Heart right ventricle (tissue), 16 donors: ENCODE measurements around the gene PRIMPOL. TPM values are rescaled to one million over a fixed set of nuclear protein-coding genes. Genes with fewer than 3 reads are reported as not detected.

Source experiments
- ATAC-seq, 8 donors: fragments of 200-7000 bp; cut with Tn5 transposase; one replicate each; pipeline ENCODE4 v1.9.1; 2020; ENCODE audit warnings: mild to moderate bottlenecking in 8 of 8, moderate library complexity in 8 of 8, moderate number of reproducible peaks in 1 of 8
- DNase-seq, 2 donors: peaks; one replicate each; pipeline ENCODE4 v3.0.0-alpha.2; 2020
- H3K27ac ChIP-seq, 10 donors: fragments of 200-600 bp; sonication (generic) in 2 of 10; one replicate each; pipeline versions ENCODE4 v1.5.0 to v1.8.0; 2020 to 2022; ENCODE audit warnings: mild to moderate bottlenecking in 3 of 10
- H3K27me3 ChIP-seq, 7 donors: fragments of 200-600 bp; one replicate each; pipeline ENCODE4 v1.8.0; 2021 to 2022; ENCODE audit warnings: mild to moderate bottlenecking in 2 of 7
- H3K36me3 ChIP-seq, 9 donors: fragments of 200-600 bp; sonication (generic) in 1 of 9; one replicate each; pipeline versions ENCODE4 v1.5.0 to v1.8.0; 2020 to 2022; ENCODE audit warnings: mild to moderate bottlenecking in 2 of 9
- H3K4me1 ChIP-seq, 9 donors: fragments of 200-600 bp; sonication (generic) in 1 of 9; one replicate each; pipeline versions ENCODE4 v1.5.0 to v1.8.0; 2020 to 2022; ENCODE audit warnings: mild to moderate bottlenecking in 4 of 9
- H3K4me3 ChIP-seq, 10 donors: fragments of 200-600 bp; sonication (generic) in 2 of 10; one replicate each; pipeline versions ENCODE4 v1.5.0 to v1.8.0; 2020 to 2022; ENCODE audit warnings: mild to moderate bottlenecking in 7 of 10, moderate library complexity in 2 of 10
- H3K9me3 ChIP-seq, 11 donors: fragments of 200-600 bp in 10 of 11; sonication (generic) in 2 of 11; one replicate each; pipeline versions ENCODE4 v1.5.0 to v1.8.0; 2013 to 2022; ENCODE audit warnings: mild to moderate bottlenecking in 2 of 11, control low read depth in 1 of 11, moderate library complexity in 1 of 11
- CTCF ChIP-seq, 9 donors: fragments of 200-600 bp; sonication (generic) in 2 of 9; IDR thresholded peaks; one replicate each; pipeline versions ENCODE4 v1.5.0 to v1.8.0; 2021 to 2022; ENCODE audit warnings: antibody characterized with exemption in 9 of 9, mild to moderate bottlenecking in 5 of 9, moderate library complexity in 1 of 9
- WGBS, 2 donors: extraction: QIAGEN DNeasy Blood & Tissue Kit; methylation state at CpG; one replicate each; pipeline ENCODE4 v1.1.7; 2013; ENCODE audit warnings: inconsistent platforms in 1 of 2; 5-methylcytosine and 5-hydroxymethylcytosine counted together
- intact Hi-C, 10 donors: fragments of 100-400 bp; cut with DNase I; formaldehyde crosslinking; loops; one replicate each; pipeline versions ENCODE4 v1.11.1 to v1.14.2; 2022
- polyA plus RNA-seq, 2 donors: library from polyadenylated mRNA; stranded (reverse); fragments of 200-250 nt; gene quantifications; one replicate each; pipeline ENCODE4 v1.2.3, GENCODE V29; 2013
- total RNA-seq, 10 donors: library from RNA; stranded (reverse); fragmentation: NEBNext Ultra II Directional in 3 of 10; extraction: Animal tissue kit (Norgen Biotek cat#: 25700) in 3 of 10; gene quantifications; one replicate each; pipeline versions ENCODE4 v1.2.1 to v1.2.4, GENCODE V29; 2021 to 2023
- donor health status: Arrhythmogenic right ventricular cardiomyopathy.
- donor health status: ischemic (EF 13 %, LVEDD 7.1; RV severe dilation, severe dysfunction).
- donor health status: healthy with polysubstance abuse.
- donor health status: DM: no; HTN: yes; CAD: no.
- donor health status: DM: no; HTN: no; CAD: no.
- donor health status: ischemic (EF 25% LVEDD 6.9; RV normal size, moderate dysfunction).
- donor health status: ischemic (EF 25% LVEDD 5.7; RV mildly dilated, moderate dysfunction).
- donor health status: healthy.
- donor health status: DM: yes; HTN: yes; CAD: no.
- donor health status: Ischemic cardiomyopathy.
- donor health status: ischemic (EF 35%, LVEDD 5.7; RV mildly dilated, moderate dysfunction).
- donor health status: nonischemic (EF 11% LVEDD 7.7; RV severe dilation, severe dysfunction).
- donor health status: DM: yes; HTN: yes; CAD: no.
- donor health status: PGD.
- donor health status: ischemic (EF 29% LVEDD 5.4; RV normal size, mild dysfunction).
- donor health status: nonischemic (EF 23%, LVEDD 6.1; RV moderate dilation, normal function).

The PRIMPOL gene
- total and polyA plus RNA-seq, 12 donors: 7.2 to 85.2 (median 10.8) TPM

DNA sequence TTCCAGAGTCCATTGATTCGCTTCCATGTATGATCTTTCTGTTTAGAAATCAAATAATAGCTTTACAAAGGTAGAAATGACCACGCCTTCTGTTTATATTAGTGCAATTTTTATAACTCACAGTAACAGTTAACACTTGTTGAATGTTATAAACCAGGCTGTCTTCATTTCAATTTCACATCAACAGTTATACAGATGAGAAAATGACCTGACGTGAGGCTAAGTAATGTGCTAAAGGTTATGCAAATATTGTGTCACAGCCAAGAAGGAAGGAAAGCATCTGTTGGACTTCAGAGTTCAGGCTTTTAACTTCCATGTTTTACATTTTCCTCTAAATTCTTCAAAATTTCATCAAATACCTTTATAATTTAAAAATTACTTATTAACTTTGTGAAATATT, 14.2 kb upstream of the PRIMPOL start:
- Histone ChIP-seq H3K4me1 (peaks cover 0 to 24% (median 17%) of the 10 kb centered on the region in 9 donors), H3K27me3 (no peaks in the 10 kb centered on the region), H3K27ac (no peak overlapping the region), H3K4me3 (no peak overlapping the region), H3K36me3 (peaks cover 0 to 98% (median 41%) of the 10 kb centered on the region in 9 donors), H3K9me3 (no peaks in the 10 kb centered on the region)
- ATAC-seq (no peak), DNase-seq (no peak)
- intact Hi-C loops: no loop called here
- TF ChIP-seq CTCF (IDR thresholded peaks at IDR 0.05): no peak
- 61 to 62% methylated on average over 3 of the region's 3 CpGs for WGBS, 2 donors

GRCh38 chr4:184636144-184636543, 13.4 kb upstream of the PRIMPOL start:
- H3K9me3 ChIP-seq: no peaks in the 10 kb centered on the region
- ATAC-seq: no peak
- no peak for DNase-seq
- no peak for TF ChIP-seq CTCF (IDR thresholded peaks at IDR 0.05)
- peaks cover 0 to 95% (median 33%) of the 10 kb centered on the region in 9 donors for H3K36me3 ChIP-seq
- no peaks in the 10 kb centered on the region for H3K27me3 ChIP-seq
- 96 to 98% methylated on average over 4 of the region's 4 CpGs for WGBS, 2 donors
- H3K4me3 ChIP-seq: no peak overlapping the region
- intact Hi-C loops: no loop called here
- H3K4me1 ChIP-seq: peaks cover 0 to 31% (median 22%) of the 10 kb centered on the region in 9 donors
- H3K27ac ChIP-seq: no peak overlapping the region

GRCh38 chr4:184636897-184637296, 12.6 kb upstream of the PRIMPOL start:
- Histone ChIP-seq H3K27me3 (no peaks in the 10 kb centered on the region), H3K4me3 (no peak overlapping the region), H3K9me3 (no peaks in the 10 kb centered on the region), H3K36me3 (peaks cover 0 to 95% (median 29%) of the 10 kb centered on the region in 9 donors), H3K27ac (no peak overlapping the region), H3K4me1 (peaks cover 0 to 36% (median 25%) of the 10 kb centered on the region in 9 donors)
- 88 to 97% methylated on average over 4 of the region's 4 CpGs for WGBS, 2 donors
- DNase-seq (no peak), ATAC-seq (no peak)
- TF ChIP-seq CTCF (IDR thresholded peaks at IDR 0.05): no peak
- intact Hi-C loops: no loop called here

- peaks cover 0 to 68% (median 50%) of the 10 kb centered on the region in 9 donors for H3K4me1 ChIP-seq
- WGBS, 2 donors: 90 to 95% methylated on average over 3 of the region's 3 CpGs
- no peak for DNase-seq
- no peak for ATAC-seq
- no peaks in the 10 kb centered on the region for H3K27me3 ChIP-seq
- no peak overlapping the region for H3K4me3 ChIP-seq
- intact Hi-C loops: loop anchor here in 3 of 10 donors (10.0 kb wide), 2 partner anchors 94 to 376 kb away; partner anchors contain the start of gene CENPU (in 1 of the 3)
- H3K9me3 ChIP-seq: no peaks in the 10 kb centered on the region
- H3K36me3 ChIP-seq: peaks cover 0 to 80% (median 14%) of the 10 kb centered on the region in 9 donors
- TF ChIP-seq CTCF (IDR thresholded peaks at IDR 0.05): no peak
- H3K27ac ChIP-seq: no peak overlapping the region
Measured at GRCh38 chr4:184641022-184641421, 8.5 kb upstream of the PRIMPOL start.
